Measurements from ENCODE around the gene CPT1A.
A peak's percentile ranks its signal among the peaks of the same experiment; 100 is the strongest.

Gene CPT1A

GRCh38 chr11:68783216-68783821 lies 58.4 kb downstream of the CPT1A start:
- no peak for DNase-seq

- DNase-seq: no peak
These were observed 59.0 kb downstream of the CPT1A start for GRCh38 chr11:68782711-68783110.

GRCh38 chr11:68780829-68781228 lies 60.9 kb downstream of the CPT1A start:
- DNase-seq: no peak

- DNase-seq: no peak
These were observed 63.5 kb downstream of the CPT1A start for GRCh38 chr11:68778205-68778604.

GRCh38 chr11:68776442-68777235 lies 65.1 kb downstream of the CPT1A start:
- DNase-seq: no peak

- DNase-seq: no peak
These were observed 65.7 kb downstream of the CPT1A start for GRCh38 chr11:68775951-68776388.

- DNase-seq: no peak
These were observed 67.5 kb downstream of the CPT1A start for GRCh38 chr11:68774194-68774585.

GRCh38 chr11:68773521-68774193 lies 68.1 kb downstream of the CPT1A start:
- DNase-seq: no peak

GRCh38 chr11:68772936-68773335 lies 68.8 kb downstream of the CPT1A start:
- DNase-seq: no peak

- no peak for DNase-seq
These were observed 70.9 kb downstream of the CPT1A start for GRCh38 chr11:68770781-68771180.

GRCh38 chr11:68767672-68768071 lies 74.0 kb downstream of the CPT1A start:
- DNase-seq: no peak

- no peak for DNase-seq
These were observed 74.9 kb downstream of the CPT1A start for GRCh38 chr11:68766786-68767185.

GRCh38 chr11:68764746-68765145 lies 77.0 kb downstream of the CPT1A start:
- DNase-seq: no peak

GRCh38 chr11:68763926-68764657 lies 77.6 kb downstream of the CPT1A start:
- no peak for DNase-seq

GRCh38 chr11:68763181-68763721 lies 78.5 kb downstream of the CPT1A start:
- no peak for DNase-seq

GRCh38 chr11:68762481-68762880 lies 79.2 kb downstream of the CPT1A start:
- DNase-seq: no peak

GRCh38 chr11:68761801-68762200 lies 79.9 kb downstream of the CPT1A start:
- DNase-seq: no peak

- no peak for DNase-seq
These were observed 81.7 kb downstream of the CPT1A start for GRCh38 chr11:68759991-68760390.

GRCh38 chr11:68757711-68758110 lies 84.0 kb downstream of the CPT1A start:
- no peak for DNase-seq

GRCh38 chr11:68756171-68756766 lies 85.4 kb downstream of the CPT1A start:
- no peak for DNase-seq

GRCh38 chr11:68753300-68753699 lies 88.4 kb downstream of the CPT1A start:
- DNase-seq: no peak

- peak; percentile 95 for DNase-seq
These were observed 90.3 kb downstream of the CPT1A start, which contains the start of gene TESMIN for GRCh38 chr11:68751331-68751856. TESMIN (minus strand) TSS chr11:68751520; CDS start chr11:68750660, 860 bp downstream.

Data from activated CD4-positive, alpha-beta T cell treated with anti-CD3 and anti-CD28 coated beads, Interleukin-2, amount 50 U/mL, for 16 hours (primary cell).